DND-41 (cell line): ENCODE data around the gene DHX29.

ENCODE experiments used
- CTCF ChIP-seq: IDR thresholded peaks from 2 replicates; pipeline ENCODE4 v1.5.1; 2012; ENCODE audit warnings: borderline replicate concordance, low read length, moderate library complexity, mild to moderate bottlenecking; ENCODE audit not compliant: poor library complexity, severe bottlenecking; ENCODE audit errors: extremely low read depth
- EZH2 ChIP-seq: IDR thresholded peaks from 3 replicates; pipeline ENCODE4 v1.6.1; 2012; ENCODE audit warnings: borderline replicate concordance, low read depth, mild to moderate bottlenecking, moderate library complexity, low read length, inconsistent platforms; ENCODE audit not compliant: severe bottlenecking

DNA sequence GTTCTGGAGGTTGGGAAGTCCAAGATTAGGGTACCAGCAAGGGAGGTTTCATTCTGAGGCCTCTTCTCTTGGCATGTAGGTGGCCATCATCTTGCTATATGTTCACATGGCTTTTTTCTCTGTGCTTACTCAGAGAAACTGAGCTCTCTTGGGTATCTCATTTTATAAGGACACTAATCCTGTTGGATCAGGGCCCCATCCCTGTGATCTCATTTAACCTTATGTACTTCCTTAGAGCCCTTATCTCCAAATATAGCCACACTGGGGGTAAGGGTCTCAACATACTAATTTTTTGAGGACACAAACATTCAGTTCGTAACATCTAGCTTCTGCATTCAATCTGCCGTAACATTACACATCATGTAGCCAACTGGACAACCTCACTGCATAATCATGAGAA is 6.6 kb downstream of the DHX29 start:
- no peak for TF ChIP-seq CTCF
- TF ChIP-seq EZH2 = no peak
